Activated CD8-positive, alpha-beta T cell treated with anti-CD3 and anti-CD28 coated beads for 36 hours (primary cell): ENCODE measurements around the gene MRAP2. TPM values are rescaled to one million over a fixed set of nuclear protein-coding genes. Genes with fewer than 3 reads are reported as not detected.
"Not testable (repeated sequence)": the region's sequence is repeated elsewhere in the genome, so short reads cannot be mapped to it uniquely, and the experiment has no call there.

Experiments
- ATAC-seq: fragments of 200-7000 bp; cut with Tn5 transposase; one replicate; pipeline ENCODE4 v1.10.0; 2021; ENCODE audit warnings: mild to moderate bottlenecking, moderate library complexity
- CTCF ChIA-PET: fragments of 350-600 bp; sonication (Branson Sonifier 250); formaldehyde crosslinking; loops from one replicate; lab custom pipeline; 2021; ENCODE audit warnings: antibody characterized with exemption; lab: Charles Lee
- POLR2A ChIA-PET: fragments of 350-600 bp; sonication (Branson Sonifier 250); formaldehyde crosslinking; loops from one replicate; lab custom pipeline; 2021; ENCODE audit warnings: antibody characterized with exemption; lab: Charles Lee
- DNase-seq: peaks from one replicate; pipeline ENCODE4 v3.0.0-alpha.2; 2020
- H3K27ac Mint-ChIP-seq: one replicate; pipeline ENCODE4 v1.8.0; 2021; ENCODE audit warnings: mild to moderate bottlenecking, mixed read lengths
- H3K27me3 Mint-ChIP-seq: one replicate; pipeline ENCODE4 v1.8.0; 2021; ENCODE audit warnings: mixed read lengths
- H3K36me3 Mint-ChIP-seq: one replicate; pipeline ENCODE4 v1.8.0; 2021; ENCODE audit warnings: low read depth, mixed read lengths
- H3K4me1 Mint-ChIP-seq: one replicate; pipeline ENCODE4 v1.8.0; 2021; ENCODE audit warnings: low read depth, mixed read lengths
- H3K4me3 Mint-ChIP-seq: one replicate; pipeline ENCODE4 v1.8.0; 2021; ENCODE audit warnings: mild to moderate bottlenecking, moderate library complexity, mixed read lengths
- H3K9me3 Mint-ChIP-seq: one replicate; pipeline ENCODE4 v1.8.0; 2021; ENCODE audit warnings: mixed read lengths
- intact Hi-C: fragments of 100-400 bp; cut with micrococcal nuclease; formaldehyde crosslinking; loops from one replicate; pipeline ENCODE4 v1.10.0; 2022
- total RNA-seq, 2 experiments: library from RNA; stranded (reverse); gene quantifications; one replicate each; pipeline ENCODE4 v1.2.3, GENCODE V29; 2021
- TF ChIP-seq, protein P1 (sequence below): fragments of 200-600 bp; IDR thresholded peaks from one replicate; pipeline ENCODE4 v1.8.0; 2022; ENCODE audit warnings: antibody characterized with exemption, mild to moderate bottlenecking

The MRAP2 gene
- total RNA-seq, 2 experiments from 2014 or later = not detected

DNA sequence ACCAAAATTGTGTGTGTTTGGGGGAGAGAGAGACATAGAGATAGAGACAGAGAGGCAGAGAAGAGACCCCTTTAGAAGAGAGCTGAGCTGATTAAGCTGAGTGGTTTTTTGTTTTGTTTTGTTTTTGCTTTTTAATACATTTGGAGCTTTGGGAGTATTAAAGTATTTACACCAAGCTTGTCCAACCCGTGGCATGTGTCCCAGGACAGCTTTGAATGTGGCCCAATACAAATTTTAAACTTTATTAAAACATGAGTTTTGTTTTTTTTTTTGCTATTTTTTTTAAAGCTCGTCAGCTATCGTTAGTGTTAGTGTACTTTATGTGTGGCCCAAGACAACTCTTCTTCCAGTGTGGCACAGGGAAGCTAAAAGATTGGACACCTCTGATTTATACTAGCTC, 56.0 kb downstream of the MRAP2 start:
- Mint-ChIP-seq H3K27ac (no peak overlapping the region), H3K4me1 (no peaks in the 10 kb centered on the region), H3K27me3 (peaks cover 8% of the 10 kb centered on the region), H3K36me3 (no peaks in the 10 kb centered on the region), H3K9me3 (no peaks in the 10 kb centered on the region), H3K4me3 (no peak overlapping the region)
- intact Hi-C loops = no loop called here
- ChIA-PET CTCF (no interaction called here), POLR2A (no interaction called here)
- no peak for ATAC-seq
- no peak for DNase-seq
- TF ChIP-seq, protein P1, sequence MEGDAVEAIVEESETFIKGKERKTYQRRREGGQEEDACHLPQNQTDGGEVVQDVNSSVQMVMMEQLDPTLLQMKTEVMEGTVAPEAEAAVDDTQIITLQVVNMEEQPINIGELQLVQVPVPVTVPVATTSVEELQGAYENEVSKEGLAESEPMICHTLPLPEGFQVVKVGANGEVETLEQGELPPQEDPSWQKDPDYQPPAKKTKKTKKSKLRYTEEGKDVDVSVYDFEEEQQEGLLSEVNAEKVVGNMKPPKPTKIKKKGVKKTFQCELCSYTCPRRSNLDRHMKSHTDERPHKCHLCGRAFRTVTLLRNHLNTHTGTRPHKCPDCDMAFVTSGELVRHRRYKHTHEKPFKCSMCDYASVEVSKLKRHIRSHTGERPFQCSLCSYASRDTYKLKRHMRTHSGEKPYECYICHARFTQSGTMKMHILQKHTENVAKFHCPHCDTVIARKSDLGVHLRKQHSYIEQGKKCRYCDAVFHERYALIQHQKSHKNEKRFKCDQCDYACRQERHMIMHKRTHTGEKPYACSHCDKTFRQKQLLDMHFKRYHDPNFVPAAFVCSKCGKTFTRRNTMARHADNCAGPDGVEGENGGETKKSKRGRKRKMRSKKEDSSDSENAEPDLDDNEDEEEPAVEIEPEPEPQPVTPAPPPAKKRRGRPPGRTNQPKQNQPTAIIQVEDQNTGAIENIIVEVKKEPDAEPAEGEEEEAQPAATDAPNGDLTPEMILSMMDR = no peak

DNA sequence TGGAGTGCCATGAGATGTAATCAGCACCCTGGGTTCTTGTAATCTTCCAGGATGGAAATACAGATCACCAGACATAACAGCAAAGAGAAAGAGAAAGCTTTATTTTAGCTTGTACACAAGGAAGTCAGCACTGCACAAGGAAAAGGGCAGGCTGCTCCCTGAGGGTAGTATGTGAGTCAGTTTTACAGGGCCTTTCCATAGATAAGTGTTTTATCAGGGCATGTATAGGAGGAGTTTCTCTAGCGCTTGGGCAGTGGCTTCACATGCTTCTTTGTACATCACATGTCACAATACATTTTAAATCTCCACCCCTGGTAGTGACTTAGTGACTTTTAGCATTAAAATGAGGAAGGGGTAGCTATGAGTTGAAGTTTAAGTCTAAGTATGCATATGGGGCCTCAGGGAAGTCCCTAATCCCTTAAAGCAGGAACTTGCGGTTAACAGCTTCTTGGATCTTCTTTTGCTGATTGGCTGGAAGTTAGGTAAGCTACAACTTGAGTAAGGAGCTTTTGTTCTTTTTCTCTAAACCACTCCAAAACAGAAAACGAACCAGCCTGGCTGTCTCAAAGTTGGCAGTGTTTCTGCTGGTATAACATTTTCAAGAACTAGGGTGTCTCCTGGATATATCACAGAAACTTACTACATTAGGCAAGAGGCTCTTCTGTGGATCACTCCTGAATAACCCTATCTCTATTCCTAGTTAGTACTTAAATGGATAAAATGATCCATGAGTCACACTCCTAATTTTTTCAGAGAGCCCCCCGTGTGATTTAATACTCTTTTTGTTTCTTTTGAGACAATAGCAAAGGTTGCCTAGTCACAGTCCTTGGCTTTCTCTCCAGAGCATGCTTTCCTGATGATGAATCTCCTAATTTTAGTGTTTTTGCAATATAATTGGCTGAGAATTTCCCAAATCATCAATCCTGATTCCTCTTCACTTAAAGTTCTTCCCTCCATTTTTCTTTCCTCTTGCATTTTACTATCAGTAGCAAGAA, 60.2 kb downstream of the MRAP2 start:
- ChIA-PET CTCF (no interaction called here), POLR2A (no interaction called here)
- Mint-ChIP-seq H3K4me1 (no peaks in the 10 kb centered on the region), H3K4me3 (no peak overlapping the region), H3K27me3 (peaks cover 5% of the 10 kb centered on the region), H3K36me3 (no peaks in the 10 kb centered on the region), H3K9me3 (no peaks in the 10 kb centered on the region), H3K27ac (no peak overlapping the region)
- ATAC-seq = no peak
- intact Hi-C loops = no loop called here
- TF ChIP-seq, protein P1 = no peak
- no peak for DNase-seq

DNA sequence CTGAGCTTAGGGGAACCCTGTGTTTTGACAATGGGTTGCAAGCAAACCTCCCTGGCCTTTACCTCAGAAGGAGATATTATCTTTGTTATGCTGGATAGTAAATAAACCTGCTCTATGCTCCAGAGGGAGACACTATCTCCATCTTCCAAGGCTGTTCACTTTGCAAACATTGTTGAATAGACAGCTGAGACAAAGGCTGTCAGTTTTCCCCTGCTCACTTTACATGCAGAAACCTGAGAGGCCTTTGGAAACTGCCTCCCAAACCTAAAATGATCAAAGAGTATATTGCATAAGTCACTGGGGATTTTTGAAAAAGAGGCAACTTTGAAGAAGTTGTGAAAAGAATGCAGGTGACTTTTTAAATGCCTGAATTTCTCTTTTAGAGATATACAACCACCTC, 61.6 kb downstream of the MRAP2 start:
- no peaks in the 10 kb centered on the region for H3K9me3 Mint-ChIP-seq
- H3K4me1 Mint-ChIP-seq = no peaks in the 10 kb centered on the region
- ChIA-PET POLR2A (no interaction called here), CTCF (no interaction called here)
- ATAC-seq (no peak), DNase-seq (no peak)
- peaks cover 5% of the 10 kb centered on the region for H3K27me3 Mint-ChIP-seq
- H3K4me3 Mint-ChIP-seq = no peak overlapping the region
- no peak overlapping the region for H3K27ac Mint-ChIP-seq
- H3K36me3 Mint-ChIP-seq = no peaks in the 10 kb centered on the region
- intact Hi-C loops = no loop called here
- TF ChIP-seq, protein P1 = no peak

GRCh38 chr6:84103029-84103428, 69.5 kb downstream of the MRAP2 start:
- ATAC-seq (no peak), DNase-seq (no peak)
- intact Hi-C loops = no loop called here
- TF ChIP-seq, protein P1 = no peak
- Mint-ChIP-seq H3K27me3 (peaks cover 3% of the 10 kb centered on the region), H3K4me1 (no peaks in the 10 kb centered on the region), H3K9me3 (no peaks in the 10 kb centered on the region), H3K36me3 (no peaks in the 10 kb centered on the region), H3K27ac (no peak overlapping the region), H3K4me3 (no peak overlapping the region)
- POLR2A ChIA-PET = no interaction called here
- CTCF ChIA-PET = interaction anchor here (0.6 kb wide), 1 partner anchor 34 kb away, joined by 3 read pairs; no protein-coding TSS in a partner anchor

DNA sequence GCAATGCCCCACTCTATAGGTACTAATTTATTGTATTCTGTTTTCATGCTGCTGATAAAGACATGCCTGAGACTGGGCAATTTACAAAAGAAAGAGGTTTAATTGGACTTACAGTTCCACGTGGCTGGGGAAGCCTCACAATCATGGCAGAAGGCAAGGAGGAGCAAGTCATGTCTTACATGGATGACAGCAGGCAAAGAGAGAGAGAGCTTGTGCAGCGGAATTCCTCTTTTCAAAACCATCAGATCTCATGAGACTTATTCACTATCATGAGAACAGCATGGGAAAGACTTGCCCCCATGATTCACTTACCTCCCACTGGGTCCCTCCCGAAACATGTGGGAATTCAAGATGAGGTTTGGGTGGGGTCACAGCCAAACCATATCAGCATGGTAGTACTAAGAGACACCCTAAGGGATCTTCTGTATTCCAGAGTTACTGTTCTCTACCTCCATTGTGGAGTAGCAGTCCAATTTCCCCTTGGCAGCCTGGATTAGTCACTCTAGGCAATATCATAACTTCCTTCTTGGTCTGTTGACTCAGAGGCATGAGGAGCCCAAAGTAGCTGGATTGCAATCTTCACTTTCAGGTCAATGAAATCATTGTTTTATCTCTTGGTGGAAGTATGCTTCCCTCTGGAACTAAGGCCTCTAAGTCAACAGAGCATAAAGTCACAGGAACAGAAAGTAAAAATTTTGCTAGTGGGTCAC, 71.8 kb downstream of the MRAP2 start:
- ATAC-seq, H3K4me1 Mint-ChIP-seq, H3K27me3 Mint-ChIP-seq, H3K36me3 Mint-ChIP-seq, H3K27ac Mint-ChIP-seq, H3K4me3 Mint-ChIP-seq, intact Hi-C loops, DNase-seq, H3K9me3 Mint-ChIP-seq, POLR2A ChIA-PET: not testable (repeated sequence)
- CTCF ChIA-PET = interaction anchor here (1.0 kb wide), 1 partner anchor 26 kb away, joined by 3 read pairs; no protein-coding TSS in a partner anchor
